GF-D8 (cell line): Measurements from ENCODE around the gene ZNF691.
"Not testable (repeated sequence)": the region's sequence is repeated elsewhere in the genome, so short reads cannot be mapped to it uniquely, and the experiment has no call there.

ENCODE experiments used
- DNase-seq: peaks from one replicate; lab custom pipeline; 2025; lab: John Stamatoyannopoulos, UW

Gene ZNF691

GRCh38 chr1:42832641-42833240, 13.7 kb upstream of the ZNF691 start:
- DNase-seq = no peak

GRCh38 chr1:42833981-42834380, 12.4 kb upstream of the ZNF691 start:
- no peak for DNase-seq

DNA sequence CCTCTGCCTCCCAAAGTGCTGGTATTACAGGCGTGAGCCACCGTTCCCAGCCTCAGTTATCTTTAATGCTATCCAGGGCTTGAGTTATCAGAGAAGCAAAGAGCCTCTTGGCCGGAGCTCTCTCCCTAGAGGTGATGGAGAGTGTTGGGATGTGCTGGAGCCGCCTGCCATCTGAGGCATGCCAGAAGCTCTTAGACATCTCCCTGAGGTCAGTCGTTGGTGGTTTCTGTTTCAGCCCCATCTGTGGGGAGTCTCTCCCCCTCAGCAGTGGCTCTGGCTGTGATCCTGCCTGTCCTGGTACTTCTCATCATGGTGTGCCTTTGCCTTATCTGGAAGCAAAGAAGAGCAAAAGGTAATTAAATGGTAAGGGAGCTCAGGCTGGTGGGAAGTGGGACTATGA, 11.6 kb upstream of the ZNF691 start:
- no peak for DNase-seq

DNA sequence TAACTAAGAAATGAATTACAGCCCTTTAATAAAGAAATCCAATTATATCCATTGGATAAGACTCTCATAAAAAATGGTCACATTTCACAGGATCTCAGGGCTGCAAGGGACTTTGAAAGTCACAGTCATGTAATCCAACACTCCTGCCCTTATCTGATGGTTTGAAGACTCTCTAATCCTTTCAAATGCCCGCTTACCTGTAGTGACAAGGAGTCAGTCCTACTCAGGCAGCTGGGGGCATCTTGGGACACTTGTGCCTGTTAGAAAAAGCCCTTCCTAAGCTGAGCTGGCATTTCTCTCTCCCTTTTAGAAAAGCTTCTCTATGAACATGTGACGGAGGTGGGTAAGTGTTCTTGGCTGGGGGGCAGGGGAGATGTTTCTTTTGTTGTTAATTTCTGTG, 11.0 kb upstream of the ZNF691 start:
- DNase-seq = no peak

DNA sequence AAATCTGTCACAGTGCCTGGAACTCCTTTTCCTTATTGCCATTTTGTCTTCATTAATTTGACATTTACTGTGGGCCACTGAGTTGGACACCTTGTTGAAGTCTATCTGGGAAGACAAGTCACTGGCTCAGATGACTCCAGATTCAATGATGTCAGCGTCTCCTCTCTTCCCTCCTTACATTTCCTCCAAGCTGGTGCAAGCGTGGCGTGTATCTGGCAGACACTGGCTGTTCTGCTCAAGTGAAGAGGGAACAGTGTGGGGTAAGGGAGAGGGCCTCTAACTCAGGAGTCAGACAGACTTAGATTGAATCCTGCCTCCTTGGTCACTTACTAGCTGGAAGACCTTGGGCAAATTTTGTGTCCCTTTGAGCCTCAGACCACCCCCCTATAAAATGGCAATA, 8.7 kb upstream of the ZNF691 start:
- DNase-seq = no peak

GRCh38 chr1:42838482-42839190, 7.8 kb upstream of the ZNF691 start:
- DNase-seq = no peak

DNA sequence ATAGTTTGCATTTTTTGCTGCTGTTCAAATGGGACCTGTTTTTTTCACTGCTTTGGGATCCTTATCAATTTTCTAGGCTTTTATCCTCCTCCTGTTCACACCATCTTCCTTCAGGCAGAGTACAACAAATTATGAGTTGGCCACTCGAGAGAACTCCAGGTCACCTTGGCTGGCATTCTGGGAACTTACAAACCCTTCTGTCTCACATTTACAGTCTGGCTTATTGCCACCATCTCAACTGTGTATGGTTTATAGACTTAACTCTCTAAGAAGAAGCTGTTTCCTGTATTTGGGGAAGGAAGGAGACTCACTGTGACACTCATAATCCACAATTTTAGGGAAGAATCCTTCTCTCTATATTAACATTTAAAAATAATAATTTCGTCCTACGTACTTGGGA, 5.4 kb upstream of the ZNF691 start:
- DNase-seq = no peak

- DNase-seq = no peak
Measured at GRCh38 chr1:42841440-42842147, 4.8 kb upstream of the ZNF691 start.

GRCh38 chr1:42844592-42845140, 1.7 kb upstream of the ZNF691 start:
- no peak for DNase-seq

- DNase-seq = no peak
Measured at GRCh38 chr1:42845193-42845592, 1.2 kb upstream of the ZNF691 start.

DNA sequence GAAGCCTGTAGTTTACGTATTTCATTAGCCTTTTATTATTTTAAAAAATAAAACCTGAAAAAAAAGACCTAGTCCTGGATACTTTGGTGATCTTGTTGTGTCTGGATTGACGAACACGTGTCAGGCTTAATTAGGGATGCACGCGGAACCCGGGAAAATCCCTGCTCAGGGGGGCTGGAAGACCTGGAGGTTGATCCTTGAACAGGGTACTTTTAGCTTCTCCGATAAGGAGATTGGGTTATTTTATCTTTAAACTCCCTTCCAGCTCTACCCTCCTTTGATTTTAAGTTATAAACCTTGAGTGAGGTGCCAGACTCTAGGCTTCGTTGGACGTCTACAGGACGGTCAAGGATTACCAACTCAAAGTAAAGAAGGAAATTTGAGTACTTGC, 552 bp upstream of the ZNF691 start:
- no peak for DNase-seq

- no peak for DNase-seq
Measured at GRCh38 chr1:42847111-42847595, 740 bp downstream of the ZNF691 start.

GRCh38 chr1:42847721-42848460, 1.5 kb downstream of the ZNF691 start:
- DNase-seq = no peak

- DNase-seq = no peak
Measured at GRCh38 chr1:42848823-42849537, 2.6 kb downstream of the ZNF691 start.

DNA sequence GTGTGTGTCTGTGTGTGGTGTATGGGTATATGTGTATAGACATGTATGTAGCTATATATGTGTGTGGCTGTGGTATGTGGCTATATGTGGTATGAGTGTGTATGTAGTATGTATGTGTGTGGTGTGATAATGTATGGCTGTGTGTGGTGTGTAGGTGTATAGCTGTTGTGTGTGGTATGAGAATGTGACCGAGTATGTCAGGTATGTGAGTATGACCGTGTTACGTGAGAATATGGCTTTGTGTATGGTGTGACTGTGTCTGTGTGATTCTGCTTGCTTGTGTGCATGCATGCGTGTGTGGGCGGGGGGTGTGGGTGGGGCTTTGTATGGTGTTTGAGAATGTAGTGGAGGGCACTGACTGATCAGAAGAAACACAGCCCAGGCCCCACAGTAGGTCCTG, 3.5 kb downstream of the ZNF691 start:
- no peak for DNase-seq

GRCh38 chr1:42851420-42851819, 5.0 kb downstream of the ZNF691 start:
- DNase-seq = no peak

- no peak for DNase-seq
Measured at GRCh38 chr1:42851960-42852607, 5.7 kb downstream of the ZNF691 start.

- no peak for DNase-seq
Measured at GRCh38 chr1:42852608-42852980, 6.2 kb downstream of the ZNF691 start.

DNA sequence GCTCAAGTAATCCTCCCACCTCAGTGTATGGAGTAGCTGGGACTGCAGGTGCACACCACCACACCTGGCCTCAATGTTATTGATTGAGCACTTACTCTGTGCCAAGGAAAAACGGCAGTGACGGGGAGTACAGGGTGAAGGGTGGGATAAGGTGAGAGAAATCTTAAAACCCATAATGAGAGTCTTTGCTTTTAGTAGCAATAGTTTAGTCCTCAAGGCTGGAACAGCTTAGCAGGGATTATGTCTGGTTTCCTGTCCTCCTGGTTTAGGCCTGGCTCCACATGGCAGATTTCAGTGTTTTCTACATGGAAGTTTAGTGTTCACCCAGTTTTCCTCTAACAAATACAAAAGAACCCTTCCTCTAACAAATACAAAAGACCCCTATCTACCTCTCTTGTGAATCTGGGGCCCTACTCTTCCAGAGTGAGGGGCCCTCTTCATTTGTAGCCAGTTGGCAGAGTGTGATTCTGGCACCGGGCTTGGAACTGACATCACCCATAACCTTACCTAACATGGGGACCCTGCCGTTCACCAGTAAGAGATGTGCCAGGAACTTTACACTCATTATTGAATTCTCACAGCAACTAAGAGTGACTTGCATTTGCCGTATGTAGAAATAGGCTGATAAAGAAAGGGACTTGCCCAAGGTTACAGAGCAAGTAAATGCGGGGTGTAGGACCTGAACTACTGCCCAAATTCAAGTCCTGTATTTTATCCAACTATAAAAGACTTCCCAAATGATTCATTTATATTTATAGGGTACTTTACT, 6.9 kb downstream of the ZNF691 start:
- no peak for DNase-seq

- DNase-seq = not testable (repeated sequence)
Measured at GRCh38 chr1:42856554-42856953, 10.1 kb downstream of the ZNF691 start.
